Endometrial microvascular endothelial cells (primary cell): ENCODE measurements around the gene FAM163B. TPM values are rescaled to one million over a fixed set of nuclear protein-coding genes. Genes with fewer than 3 reads are reported as not detected.

Experiments used
- total RNA-seq: library from RNA; depleted of rRNA; stranded (reverse); fragments of >200 nt; gene quantifications from one replicate; pipeline ENCODE4 v1.2.3, GENCODE V29; 2015; ENCODE audit errors: inconsistent ontology term

The FAM163B gene
- total RNA-seq, 1 donor from 2014 or later, result not detected

Other genes with a start within 250 kb of the FAM163B start
- gene SURF4, start 233.3 kb downstream of the FAM163B start, total RNA-seq, result 299 TPM
- gene STKLD1, start 233.0 kb downstream of the FAM163B start, total RNA-seq, result 0.19 TPM
- 18.7 TPM for gene REXO4, start 191.4 kb downstream of the FAM163B start, total RNA-seq
- gene ADAMTS13, start 187.0 kb downstream of the FAM163B start, total RNA-seq, result 1.8 TPM
- 2.8 TPM for gene CACFD1, start 149.4 kb downstream of the FAM163B start, total RNA-seq
- 45.3 TPM for gene SLC2A6, start 130.3 kb downstream of the FAM163B start, total RNA-seq
- gene MYMK, start 84.4 kb downstream of the FAM163B start, total RNA-seq, result not detected
- gene ADAMTSL2, start 74.7 kb downstream of the FAM163B start, total RNA-seq, result not detected
- not detected for gene DBH, start 27.0 kb upstream of the FAM163B start, total RNA-seq
- not detected for gene SARDH, start 129.0 kb upstream of the FAM163B start, total RNA-seq